MCF 10A (cell line): ENCODE measurements around the gene STAG1. TPM values are rescaled to one million over a fixed set of nuclear protein-coding genes. Genes with fewer than 3 reads are reported as not detected.

ENCODE experiments used
- BruUV-seq: library from RNA; stranded (reverse); fragments of 400-500 nt; replicated peaks from 2 replicates; lab custom pipeline; 2021; lab: Mats Ljungman, UMichigan
- CTCF ChIA-PET: fragments of 300-600 bp; sonication (Branson Sonifier 250); formaldehyde crosslinking; extraction: SDS; loops from one replicate; lab custom pipeline; 2021; ENCODE audit warnings: antibody characterized with exemption, inconsistent platforms; lab: Yijun Ruan, JAX
- POLR2A ChIA-PET: fragments of 300-600, 350-650 bp; sonication (Branson Sonifier 250); formaldehyde crosslinking; extraction: SDS; loops from one replicate; lab custom pipeline; 2020; ENCODE audit warnings: antibody characterized with exemption, inconsistent platforms; lab: Yijun Ruan, JAX
- DNase-seq: peaks from one replicate; pipeline ENCODE4 v3.0.0-alpha.2; 2018; ENCODE audit not compliant: unreplicated experiment
- H3K27ac Mint-ChIP-seq: one replicate; pipeline ENCODE4 v1.8.0; 2022; ENCODE audit warnings: mild to moderate bottlenecking, low read depth, mixed read lengths; ENCODE audit not compliant: unreplicated experiment
- H3K27me3 Mint-ChIP-seq: one replicate; pipeline ENCODE4 v1.8.0; 2022; ENCODE audit warnings: mixed read lengths; ENCODE audit not compliant: insufficient read depth, unreplicated experiment
- H3K36me3 Mint-ChIP-seq: one replicate; pipeline ENCODE4 v1.8.0; 2022; ENCODE audit warnings: mild to moderate bottlenecking, moderate library complexity, mixed read lengths; ENCODE audit not compliant: insufficient read depth, unreplicated experiment
- H3K4me1 Mint-ChIP-seq: one replicate; pipeline ENCODE4 v1.8.0; 2022; ENCODE audit warnings: mixed read lengths; ENCODE audit not compliant: insufficient read depth, unreplicated experiment
- H3K4me3 Mint-ChIP-seq: one replicate; pipeline ENCODE4 v1.8.0; 2022; ENCODE audit warnings: mild to moderate bottlenecking, moderate library complexity, mixed read lengths; ENCODE audit not compliant: unreplicated experiment
- H3K9me3 Mint-ChIP-seq: one replicate; pipeline ENCODE4 v1.8.0; 2022; ENCODE audit warnings: mixed read lengths; ENCODE audit not compliant: unreplicated experiment
- CTCF ChIP-seq: fragments of 200-600 bp; IDR thresholded peaks from one replicate; pipeline ENCODE4 v1.8.0; 2022; ENCODE audit warnings: antibody characterized with exemption, mild to moderate bottlenecking; ENCODE audit not compliant: unreplicated experiment
- intact Hi-C: fragments of 100-400 bp; cut with micrococcal nuclease; formaldehyde crosslinking; loops from 2 replicates; pipeline ENCODE4 v1.14.1; 2022
- total RNA-seq: library from RNA; stranded (reverse); gene quantifications from 2 replicates; pipeline ENCODE4 v1.2.3, GENCODE V29; 2022

STAG1 gene
- total RNA-seq, 1 experiment from 2014 or later: 34.3 TPM

GRCh38 chr3:136473716-136474326 is 278.4 kb downstream of the STAG1 start:
- Mint-ChIP-seq H3K27me3 (no peaks in the 10 kb centered on the region), H3K4me1 (no peaks in the 10 kb centered on the region), H3K9me3 (no peaks in the 10 kb centered on the region), H3K4me3 (no peak overlapping the region), H3K27ac (no peak overlapping the region), H3K36me3 (peaks cover 6% of the 10 kb centered on the region)
- intact Hi-C loops: no loop called here
- ChIA-PET POLR2A (interaction anchor here (1.3 kb wide), 1 partner anchor 33 kb away, joined by 3 read pairs; no protein-coding TSS in a partner anchor), CTCF (interaction anchor here (0.5 kb wide), 1 partner anchor 335 kb away, joined by 5 read pairs; no protein-coding TSS in a partner anchor)
- no TSS peak for BruUV-seq
- no peak for TF ChIP-seq CTCF
- DNase-seq: no peak

DNA sequence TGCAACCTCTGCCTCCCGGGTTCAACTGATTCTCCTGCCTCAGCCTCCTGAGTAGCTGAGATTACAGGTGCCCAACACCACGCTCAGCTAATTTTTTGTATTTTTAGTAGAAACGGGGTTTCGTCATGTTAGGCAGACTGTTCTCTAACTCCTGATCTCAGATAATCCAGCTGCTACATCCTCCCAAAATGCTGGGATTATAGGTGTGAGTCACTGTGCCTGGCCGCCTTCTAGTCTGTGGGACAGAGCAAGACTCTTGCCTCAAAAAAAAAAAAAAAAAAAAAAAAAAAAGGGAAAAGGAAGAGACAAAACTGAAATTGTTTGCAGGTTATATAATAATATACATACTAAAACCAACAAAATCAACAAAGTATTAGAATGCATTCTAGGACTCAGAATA is 286.9 kb downstream of the STAG1 start:
- POLR2A ChIA-PET: no interaction called here

GRCh38 chr3:136464502-136464901 is 287.7 kb downstream of the STAG1 start:
- H3K27me3 Mint-ChIP-seq: no peaks in the 10 kb centered on the region
- H3K4me1 Mint-ChIP-seq: peaks cover 6% of the 10 kb centered on the region
- intact Hi-C loops: no loop called here
- no peak for TF ChIP-seq CTCF
- peak; percentile 3 for DNase-seq
- H3K36me3 Mint-ChIP-seq: peaks cover 15% of the 10 kb centered on the region
- H3K4me3 Mint-ChIP-seq: no peak overlapping the region
- H3K9me3 Mint-ChIP-seq: peaks cover 8% of the 10 kb centered on the region
- BruUV-seq: no TSS peak
- ChIA-PET POLR2A (interaction anchor here (0.6 to 0.8 kb wide), 3 partner anchors 9 to 57 kb away, joined by 3 to 4 read pairs (median 4); no protein-coding TSS in a partner anchor), CTCF (interaction anchor here (0.6 to 2.1 kb wide), 6 partner anchors 8 to 1902 kb away, joined by 3 to 9 read pairs (median 3); partner anchors contain the start of gene STAG1)
- no peak overlapping the region for H3K27ac Mint-ChIP-seq

More for the DNA sequence above, 286.9 kb downstream of the STAG1 start:
- H3K36me3 Mint-ChIP-seq: peaks cover 15% of the 10 kb centered on the region
- CTCF ChIA-PET: interaction anchor here (0.6 to 2.1 kb wide), 6 partner anchors 9 to 1902 kb away, joined by 3 to 9 read pairs (median 3); partner anchors contain the start of gene STAG1
- H3K27ac Mint-ChIP-seq: no peak overlapping the region
- H3K4me1 Mint-ChIP-seq: no peaks in the 10 kb centered on the region
- intact Hi-C loops: no loop called here
- peaks cover 8% of the 10 kb centered on the region for H3K9me3 Mint-ChIP-seq
- TF ChIP-seq CTCF: no peak
- BruUV-seq: no TSS peak
- DNase-seq: no peak
- no peaks in the 10 kb centered on the region for H3K27me3 Mint-ChIP-seq
- H3K4me3 Mint-ChIP-seq: no peak overlapping the region

- TF ChIP-seq CTCF: no peak
Observed at GRCh38 chr3:136463170-136463569, 289.0 kb downstream of the STAG1 start.

More at GRCh38 chr3:136463170-136463569, 289.0 kb downstream of the STAG1 start:
- intact Hi-C loops: no loop called here
- Mint-ChIP-seq H3K36me3 (peaks cover 15% of the 10 kb centered on the region), H3K27ac (no peak overlapping the region), H3K4me3 (no peak overlapping the region), H3K27me3 (no peaks in the 10 kb centered on the region), H3K9me3 (peaks cover 7% of the 10 kb centered on the region), H3K4me1 (peaks cover 6% of the 10 kb centered on the region)
- DNase-seq: no peak
- BruUV-seq: no TSS peak
- ChIA-PET POLR2A (no interaction called here), CTCF (no interaction called here)
